Measurements from ENCODE around the gene CCDC70.
"Not testable (repeated sequence)": the region's sequence is repeated elsewhere in the genome, so short reads cannot be mapped to it uniquely, and the experiment has no call there.

The CCDC70 gene

GRCh38 chr13:51821606-51822005, 40.2 kb upstream of the CCDC70 start:
- no peaks in the 10 kb centered on the region for H3K27me3 ChIP-seq (ENCODE audit: control insufficient read depth in 1 of 2, insufficient read depth in 2 of 2, low read length in 2 of 2)
- no peak overlapping the region for H3K4me3 ChIP-seq (ENCODE audit: low read length in 2 of 2)
- no peak overlapping the region for H3K9ac ChIP-seq (ENCODE audit: low read length in 2 of 2)
- no peaks in the 10 kb centered on the region for H3K9me3 ChIP-seq (ENCODE audit: control insufficient read depth in 2 of 2, low read length in 2 of 2)
- H3K27ac ChIP-seq (ENCODE audit: low read length): no peak overlapping the region
- H3K4me1 ChIP-seq (ENCODE audit: control insufficient read depth, insufficient read depth, low read length): peaks cover 31% of the 10 kb centered on the region
- H3K36me3 ChIP-seq (ENCODE audit: control insufficient read depth in 2 of 2, insufficient read depth in 2 of 2, low read length in 2 of 2): no peaks in the 10 kb centered on the region

- Histone ChIP-seq H3K4me3 (ENCODE audit: low read length in 2 of 2) (no peak overlapping the region), H3K36me3 (ENCODE audit: control insufficient read depth in 2 of 2, insufficient read depth in 2 of 2, low read length in 2 of 2) (no peaks in the 10 kb centered on the region), H3K27me3 (ENCODE audit: control insufficient read depth in 1 of 2, insufficient read depth in 2 of 2, low read length in 2 of 2) (no peaks in the 10 kb centered on the region), H3K27ac (ENCODE audit: low read length) (no peak overlapping the region), H3K9ac (ENCODE audit: low read length in 2 of 2) (no peak overlapping the region), H3K9me3 (ENCODE audit: control insufficient read depth in 2 of 2, low read length in 2 of 2) (no peaks in the 10 kb centered on the region), H3K4me1 (ENCODE audit: control insufficient read depth, insufficient read depth, low read length) (peaks cover 37% of the 10 kb centered on the region)
Measured at GRCh38 chr13:51822106-51822815, 39.5 kb upstream of the CCDC70 start.

DNA sequence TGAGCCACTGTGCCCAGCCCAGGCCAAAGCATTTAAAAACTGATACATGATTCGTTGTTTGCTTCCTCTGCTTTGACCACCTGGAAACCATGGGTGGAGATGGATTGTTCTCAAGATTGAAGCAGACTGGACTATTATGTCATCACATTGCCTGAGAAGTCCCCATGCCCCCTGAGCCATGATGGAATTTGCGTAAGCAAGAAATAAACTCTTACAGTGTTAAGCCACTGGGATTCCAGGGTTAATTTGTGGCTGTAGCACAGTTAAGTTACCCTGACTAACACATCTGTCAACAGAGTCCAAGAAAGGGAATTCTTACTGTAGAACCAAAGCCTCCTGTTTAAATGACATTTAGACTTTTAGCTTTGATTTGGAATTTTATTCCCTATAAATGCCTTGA, 38.4 kb upstream of the CCDC70 start:
- peaks cover 39% of the 10 kb centered on the region for H3K4me1 ChIP-seq (ENCODE audit: control insufficient read depth, insufficient read depth, low read length)
- no peaks in the 10 kb centered on the region for H3K36me3 ChIP-seq (ENCODE audit: control insufficient read depth in 2 of 2, insufficient read depth in 2 of 2, low read length in 2 of 2)
- H3K27ac ChIP-seq (ENCODE audit: low read length): no peak overlapping the region
- H3K9ac ChIP-seq (ENCODE audit: low read length in 2 of 2): no peak overlapping the region
- H3K4me3 ChIP-seq (ENCODE audit: low read length in 2 of 2): no peak overlapping the region
- H3K9me3 ChIP-seq (ENCODE audit: control insufficient read depth in 2 of 2, low read length in 2 of 2): no peaks in the 10 kb centered on the region
- H3K27me3 ChIP-seq (ENCODE audit: control insufficient read depth in 1 of 2, insufficient read depth in 2 of 2, low read length in 2 of 2): no peaks in the 10 kb centered on the region

GRCh38 chr13:51823863-51824262, 37.9 kb upstream of the CCDC70 start:
- Histone ChIP-seq H3K27ac (ENCODE audit: low read length) (no peak overlapping the region), H3K4me3 (ENCODE audit: low read length in 2 of 2) (no peak overlapping the region), H3K9ac (ENCODE audit: low read length in 2 of 2) (no peak overlapping the region), H3K9me3 (ENCODE audit: control insufficient read depth in 2 of 2, low read length in 2 of 2) (no peaks in the 10 kb centered on the region), H3K4me1 (ENCODE audit: control insufficient read depth, insufficient read depth, low read length) (peaks cover 38% of the 10 kb centered on the region), H3K27me3 (ENCODE audit: control insufficient read depth in 1 of 2, insufficient read depth in 2 of 2, low read length in 2 of 2) (no peaks in the 10 kb centered on the region), H3K36me3 (ENCODE audit: control insufficient read depth in 2 of 2, insufficient read depth in 2 of 2, low read length in 2 of 2) (no peaks in the 10 kb centered on the region)

GRCh38 chr13:51824712-51825111, 37.1 kb upstream of the CCDC70 start:
- not testable (repeated sequence) for H3K36me3 ChIP-seq (ENCODE audit: control insufficient read depth in 2 of 2, insufficient read depth in 2 of 2, low read length in 2 of 2); H3K9me3 ChIP-seq (ENCODE audit: control insufficient read depth in 2 of 2, low read length in 2 of 2); H3K27me3 ChIP-seq (ENCODE audit: control insufficient read depth in 1 of 2, insufficient read depth in 2 of 2, low read length in 2 of 2); H3K4me3 ChIP-seq (ENCODE audit: low read length in 2 of 2); H3K9ac ChIP-seq (ENCODE audit: low read length in 2 of 2)
- Histone ChIP-seq H3K27ac (ENCODE audit: low read length) (peak overlapping the region; percentile 37), H3K4me1 (ENCODE audit: control insufficient read depth, insufficient read depth, low read length) (peaks cover 29% of the 10 kb centered on the region)

DNA sequence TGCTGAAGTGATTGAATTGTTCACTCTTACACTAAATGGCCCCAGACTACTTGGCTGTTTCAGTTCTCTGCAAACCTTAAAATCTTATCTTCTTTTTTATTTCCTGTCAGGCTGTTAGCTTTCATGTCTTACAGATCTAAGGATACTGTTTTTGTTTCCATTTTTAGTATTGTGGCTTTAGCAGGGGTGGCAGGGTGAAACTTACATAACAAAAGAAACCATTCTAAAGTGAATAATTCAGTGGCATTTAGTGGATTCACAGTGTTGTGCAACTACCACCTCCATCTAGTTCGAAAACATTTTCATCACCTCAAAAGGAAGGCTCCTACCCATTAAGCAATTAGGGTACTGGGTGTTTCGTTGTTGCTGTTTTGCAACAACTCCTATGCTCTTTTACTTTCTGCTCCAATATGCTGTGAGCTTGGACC, 36.6 kb upstream of the CCDC70 start:
- Histone ChIP-seq H3K4me1 (ENCODE audit: control insufficient read depth, insufficient read depth, low read length) (peaks cover 27% of the 10 kb centered on the region), H3K4me3 (ENCODE audit: low read length in 2 of 2) (no peak overlapping the region), H3K27ac (ENCODE audit: low read length) (peak overlapping the region; percentile 37), H3K27me3 (ENCODE audit: control insufficient read depth in 1 of 2, insufficient read depth in 2 of 2, low read length in 2 of 2) (no peaks in the 10 kb centered on the region), H3K9me3 (ENCODE audit: control insufficient read depth in 2 of 2, low read length in 2 of 2) (no peaks in the 10 kb centered on the region), H3K36me3 (ENCODE audit: control insufficient read depth in 2 of 2, insufficient read depth in 2 of 2, low read length in 2 of 2) (no peaks in the 10 kb centered on the region), H3K9ac (ENCODE audit: low read length in 2 of 2) (no peak overlapping the region)

- Histone ChIP-seq H3K4me1 (ENCODE audit: control insufficient read depth, insufficient read depth, low read length) (peaks cover 27% of the 10 kb centered on the region), H3K9ac (ENCODE audit: low read length in 2 of 2) (no peak overlapping the region), H3K27me3 (ENCODE audit: control insufficient read depth in 1 of 2, insufficient read depth in 2 of 2, low read length in 2 of 2) (no peaks in the 10 kb centered on the region), H3K9me3 (ENCODE audit: control insufficient read depth in 2 of 2, low read length in 2 of 2) (no peaks in the 10 kb centered on the region), H3K27ac (ENCODE audit: low read length) (peak overlapping the region; percentile 37), H3K4me3 (ENCODE audit: low read length in 2 of 2) (no peak overlapping the region), H3K36me3 (ENCODE audit: control insufficient read depth in 2 of 2, insufficient read depth in 2 of 2, low read length in 2 of 2) (no peaks in the 10 kb centered on the region)
Measured at GRCh38 chr13:51825681-51826254, 36.0 kb upstream of the CCDC70 start.

DNA sequence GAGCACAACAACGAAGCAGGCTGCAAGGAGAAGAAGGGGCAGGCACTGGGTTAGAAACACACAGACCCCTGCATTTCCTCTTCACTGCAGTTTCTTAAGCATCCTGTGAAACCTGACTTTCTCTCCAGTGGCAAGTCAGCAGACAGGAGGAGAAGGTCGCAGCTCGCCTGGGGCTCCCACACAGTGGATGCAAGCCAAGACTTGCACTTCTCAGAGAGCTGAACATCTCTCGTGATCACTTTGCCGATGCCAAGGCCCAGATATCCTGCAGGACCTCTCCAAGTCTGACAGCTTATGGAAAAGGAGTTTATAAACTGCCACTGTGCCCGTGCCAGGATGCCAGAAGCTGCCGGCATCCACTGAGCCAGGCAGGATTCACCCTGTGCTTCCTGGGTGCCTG, 35.2 kb upstream of the CCDC70 start:
- H3K27ac ChIP-seq (ENCODE audit: low read length): peak overlapping the region; percentile 58
- H3K9me3 ChIP-seq (ENCODE audit: control insufficient read depth in 2 of 2, low read length in 2 of 2): no peaks in the 10 kb centered on the region
- peak overlapping the region; percentile 5 to 47 for H3K4me3 ChIP-seq (ENCODE audit: low read length in 2 of 2)
- H3K27me3 ChIP-seq (ENCODE audit: control insufficient read depth in 1 of 2, insufficient read depth in 2 of 2, low read length in 2 of 2): no peaks in the 10 kb centered on the region
- H3K36me3 ChIP-seq (ENCODE audit: control insufficient read depth in 2 of 2, insufficient read depth in 2 of 2, low read length in 2 of 2): no peaks in the 10 kb centered on the region
- H3K9ac ChIP-seq (ENCODE audit: low read length in 2 of 2): peak overlapping the region in 1 of 2 donors; percentile 4
- peaks cover 27% of the 10 kb centered on the region for H3K4me1 ChIP-seq (ENCODE audit: control insufficient read depth, insufficient read depth, low read length)

DNA sequence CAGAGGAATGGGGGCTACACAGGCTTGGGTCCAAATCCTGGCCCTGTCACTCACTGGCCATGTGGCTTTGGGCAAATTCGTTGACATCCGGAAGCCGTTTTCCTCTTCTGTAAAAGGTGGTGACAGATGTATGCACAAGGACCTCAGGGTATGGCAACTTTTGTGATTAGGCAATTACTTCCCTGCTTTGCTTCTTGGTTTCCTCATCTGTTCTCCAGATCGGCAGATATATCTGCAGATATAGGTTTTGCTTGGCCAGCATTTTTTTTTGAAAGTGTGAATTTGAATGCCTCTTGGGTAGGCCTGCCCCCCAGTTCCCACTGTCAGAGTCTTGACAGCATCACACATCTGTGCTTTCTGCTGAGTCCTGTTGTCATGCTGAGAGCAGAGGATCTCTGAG, 34.5 kb upstream of the CCDC70 start:
- Histone ChIP-seq H3K9me3 (ENCODE audit: control insufficient read depth in 2 of 2, low read length in 2 of 2) (no peaks in the 10 kb centered on the region), H3K36me3 (ENCODE audit: control insufficient read depth in 2 of 2, insufficient read depth in 2 of 2, low read length in 2 of 2) (no peaks in the 10 kb centered on the region), H3K27me3 (ENCODE audit: control insufficient read depth in 1 of 2, insufficient read depth in 2 of 2, low read length in 2 of 2) (no peaks in the 10 kb centered on the region), H3K27ac (ENCODE audit: low read length) (peak overlapping the region; percentile 58), H3K4me3 (ENCODE audit: low read length in 2 of 2) (no peak overlapping the region), H3K9ac (ENCODE audit: low read length in 2 of 2) (no peak overlapping the region), H3K4me1 (ENCODE audit: control insufficient read depth, insufficient read depth, low read length) (peaks cover 28% of the 10 kb centered on the region)

- H3K27ac ChIP-seq (ENCODE audit: low read length): no peak overlapping the region
- no peak overlapping the region for H3K9ac ChIP-seq (ENCODE audit: low read length in 2 of 2)
- H3K4me1 ChIP-seq (ENCODE audit: control insufficient read depth, insufficient read depth, low read length): peaks cover 32% of the 10 kb centered on the region
- no peak overlapping the region for H3K4me3 ChIP-seq (ENCODE audit: low read length in 2 of 2)
- H3K36me3 ChIP-seq (ENCODE audit: control insufficient read depth in 2 of 2, insufficient read depth in 2 of 2, low read length in 2 of 2): no peaks in the 10 kb centered on the region
- H3K9me3 ChIP-seq (ENCODE audit: control insufficient read depth in 2 of 2, low read length in 2 of 2): no peaks in the 10 kb centered on the region
- no peaks in the 10 kb centered on the region for H3K27me3 ChIP-seq (ENCODE audit: control insufficient read depth in 1 of 2, insufficient read depth in 2 of 2, low read length in 2 of 2)
Measured at GRCh38 chr13:51828730-51829567, 32.8 kb upstream of the CCDC70 start.

- no peaks in the 10 kb centered on the region for H3K9me3 ChIP-seq (ENCODE audit: control insufficient read depth in 2 of 2, low read length in 2 of 2)
- no peak overlapping the region for H3K4me3 ChIP-seq (ENCODE audit: low read length in 2 of 2)
- H3K27ac ChIP-seq (ENCODE audit: low read length): no peak overlapping the region
- no peak overlapping the region for H3K9ac ChIP-seq (ENCODE audit: low read length in 2 of 2)
- H3K36me3 ChIP-seq (ENCODE audit: control insufficient read depth in 2 of 2, insufficient read depth in 2 of 2, low read length in 2 of 2): no peaks in the 10 kb centered on the region
- peaks cover 32% of the 10 kb centered on the region for H3K4me1 ChIP-seq (ENCODE audit: control insufficient read depth, insufficient read depth, low read length)
- H3K27me3 ChIP-seq (ENCODE audit: control insufficient read depth in 1 of 2, insufficient read depth in 2 of 2, low read length in 2 of 2): no peaks in the 10 kb centered on the region
Measured at GRCh38 chr13:51829568-51829899, 32.2 kb upstream of the CCDC70 start.
